Common myeloid progenitor, CD34-positive (primary cell): ENCODE results near the gene CRIP2.

Source experiments
- CTCF ChIA-PET: fragments of 350-600 bp; sonication (Branson Sonifier 250); formaldehyde crosslinking; loops from one replicate; lab custom pipeline; 2021; ENCODE audit warnings: antibody characterized with exemption; lab: Charles Lee
- POLR2A ChIA-PET: fragments of 350-600 bp; sonication (Branson Sonifier 250); formaldehyde crosslinking; loops from one replicate; lab custom pipeline; 2021; ENCODE audit warnings: antibody characterized with exemption; lab: Charles Lee
- DNase-seq, 3 donors: peaks; one replicate each; pipeline versions ENCODE4 v3.0.0 to v3.0.0-alpha.2; 2013
- H3K27ac ChIP-seq, 2 experiments: 1 replicate in 1 of 2; 2 replicates in 1 of 2; pipeline ENCODE4 v1.7.0; 2013; ENCODE audit warnings: inconsistent platforms in 2 of 2, low read length in 2 of 2, mild to moderate bottlenecking in 2 of 2, low read depth in 1 of 2, moderate library complexity in 1 of 2; ENCODE audit not compliant: severe bottlenecking in 2 of 2, insufficient read depth in 1 of 2, poor library complexity in 1 of 2
- H3K27me3 ChIP-seq, 5 experiments: replicated peaks in 2 of 5; 1 replicate in 3 of 5; 2 replicates in 2 of 5; pipeline versions ENCODE4 v1.6.1 to v1.7.0; 2013; ENCODE audit warnings: low read length in 4 of 5, mild to moderate bottlenecking in 2 of 5, moderate library complexity in 2 of 5, inconsistent platforms in 1 of 5; ENCODE audit not compliant: insufficient read depth in 5 of 5, control insufficient read depth in 4 of 5
- H3K36me3 ChIP-seq, 4 experiments: 1 replicate in 2 of 4; 2 replicates in 2 of 4; pipeline versions ENCODE4 v1.6.1 to v1.7.0; 2013; ENCODE audit warnings: low read length in 3 of 4, control low read depth in 1 of 4, mild to moderate bottlenecking in 1 of 4; ENCODE audit not compliant: control insufficient read depth in 4 of 4, insufficient read depth in 4 of 4
- H3K4me1 ChIP-seq, 4 experiments: 1 replicate in 3 of 4; 2 replicates in 1 of 4; pipeline versions ENCODE4 v1.6.1 to v1.7.1; 2013; ENCODE audit warnings: low read length in 3 of 4, mild to moderate bottlenecking in 3 of 4, control low read depth in 1 of 4, inconsistent platforms in 1 of 4, moderate library complexity in 1 of 4; ENCODE audit not compliant: control insufficient read depth in 4 of 4, insufficient read depth in 4 of 4; ENCODE audit errors: control extremely low read depth in 1 of 4
- H3K4me3 ChIP-seq, 7 experiments: 1 replicate in 4 of 7; 2 replicates in 3 of 7; pipeline versions ENCODE4 v1.5.1 to v1.7.0; 2013; ENCODE audit warnings: mild to moderate bottlenecking in 7 of 7, low read length in 6 of 7, moderate library complexity in 6 of 7, inconsistent platforms in 2 of 7, low read depth in 2 of 7, control low read depth in 1 of 7; ENCODE audit not compliant: insufficient read depth in 4 of 7, control insufficient read depth in 1 of 7; ENCODE audit errors: extremely low read depth in 1 of 7
- H3K9me3 ChIP-seq, 5 experiments: 1 replicate in 4 of 5; 2 replicates in 1 of 5; pipeline versions ENCODE4 v1.6.1 to v1.7.1; 2013; ENCODE audit warnings: low read length in 4 of 5, mild to moderate bottlenecking in 2 of 5, inconsistent platforms in 1 of 5, low read depth in 1 of 5, moderate library complexity in 1 of 5; ENCODE audit not compliant: control insufficient read depth in 4 of 5, insufficient read depth in 2 of 5; ENCODE audit errors: control extremely low read depth in 1 of 5
- WGBS: methylation state at CpG from one replicate; pipeline ENCODE4 v1.1.5; 2013; ENCODE audit not compliant: insufficient coverage; 5-methylcytosine and 5-hydroxymethylcytosine counted together

CRIP2 gene

DNA sequence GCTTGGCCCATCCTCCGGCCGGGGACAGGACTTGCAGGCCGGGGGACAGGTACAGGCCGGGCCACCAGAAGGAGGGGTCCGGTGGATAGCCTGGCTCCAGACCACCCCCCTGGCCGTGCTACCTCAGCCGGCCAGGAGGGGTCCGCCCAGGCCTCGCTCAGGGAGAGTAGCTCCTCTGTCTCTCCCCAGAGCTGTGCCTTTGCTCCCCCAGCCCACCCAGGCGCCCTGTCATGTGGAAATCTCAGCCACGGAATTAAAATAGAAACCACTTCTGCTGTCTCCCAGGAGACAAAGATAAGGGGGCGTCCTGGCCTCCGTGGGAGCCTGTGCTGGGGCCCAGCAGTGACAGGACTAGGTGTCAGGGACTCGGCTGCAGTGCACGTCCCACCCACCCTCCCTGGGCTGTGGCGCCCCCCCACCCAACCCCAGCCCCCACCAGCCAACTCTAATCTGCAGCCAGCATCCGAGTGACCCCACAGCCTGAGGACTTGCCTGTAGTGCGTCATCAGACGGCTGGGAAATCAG lies 3.3 kb upstream of the CRIP2 start:
- no peaks in the 10 kb centered on the region for H3K9me3 ChIP-seq
- WGBS = 92% methylated on average over 11 of the region's 19 CpGs
- no peak overlapping the region for H3K4me3 ChIP-seq
- peaks cover 0 to 46% (median 26%) of the 10 kb centered on the region in 4 experiments for H3K36me3 ChIP-seq
- peak in 2 of 3 donors; percentile 40 to 46 for DNase-seq
- H3K27me3 ChIP-seq = peaks cover 0 to 26% (median 10%) of the 10 kb centered on the region in 5 experiments
- CTCF ChIA-PET = interaction anchor here (0.8 to 7.6 kb wide), 9 partner anchors 12 to 100 kb away, joined by 3 to 77 read pairs (median 7); partner anchors contain the start of gene CRIP1
- H3K27ac ChIP-seq = no peak overlapping the region
- POLR2A ChIA-PET = interaction anchor here (1.2 to 1.9 kb wide), 3 partner anchors 10 to 19 kb away, joined by 4 to 7 read pairs (median 5); partner anchors contain the start of gene TEDC1
- peaks cover 0 to 38% (median 26%) of the 10 kb centered on the region in 4 experiments for H3K4me1 ChIP-seq

DNA sequence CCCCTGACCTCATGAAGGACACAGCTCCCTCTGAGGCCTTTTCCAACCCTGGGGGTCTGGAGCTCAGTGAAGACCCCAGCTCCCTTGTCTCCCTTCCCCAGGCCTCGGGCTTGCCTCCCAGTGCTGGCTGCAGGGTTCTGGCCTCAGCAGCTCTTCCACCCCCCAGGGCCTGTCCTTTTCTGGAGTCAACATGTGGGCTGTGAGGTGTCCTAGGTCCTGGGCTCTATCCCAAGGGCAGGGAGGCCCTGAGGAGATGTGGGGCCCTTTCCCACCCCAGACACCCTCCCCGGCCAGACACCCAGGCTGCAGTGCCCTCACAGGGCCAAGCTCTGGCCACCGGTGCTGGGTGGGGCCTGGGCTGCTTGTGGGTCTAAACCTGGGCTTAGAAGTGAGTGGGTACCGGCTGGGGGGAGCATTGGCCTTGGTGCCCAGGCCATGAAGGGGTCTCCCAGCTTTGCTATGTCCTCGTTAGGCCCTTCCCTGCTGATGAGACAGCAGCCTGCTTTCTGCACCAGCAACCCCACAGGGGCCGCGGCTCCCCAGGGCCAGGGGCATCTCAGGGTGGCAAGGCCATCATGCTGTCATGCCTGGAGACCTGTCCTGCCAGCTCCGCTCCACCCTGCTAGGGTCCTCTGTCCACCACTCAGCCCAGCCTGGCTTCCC lies 2.7 kb upstream of the CRIP2 start:
- DNase-seq = no peak
- 91% methylated on average over 8 of the region's 8 CpGs for WGBS
- no peak overlapping the region for H3K27ac ChIP-seq
- ChIA-PET POLR2A (interaction anchor here (1.2 to 1.9 kb wide), 3 partner anchors 10 to 18 kb away, joined by 4 to 7 read pairs (median 5); partner anchors contain the start of gene TEDC1), CTCF (interaction anchor here (0.6 to 7.6 kb wide), 10 partner anchors 12 to 296 kb away, joined by 3 to 77 read pairs (median 4); partner anchors contain the start of gene CRIP1)
- H3K9me3 ChIP-seq = no peaks in the 10 kb centered on the region
- H3K4me1 ChIP-seq = peaks cover 0 to 44% (median 29%) of the 10 kb centered on the region in 4 experiments
- peaks cover 0 to 41% (median 22%) of the 10 kb centered on the region in 4 experiments for H3K36me3 ChIP-seq
- H3K27me3 ChIP-seq = peaks cover 0 to 31% (median 13%) of the 10 kb centered on the region in 5 experiments
- no peak overlapping the region for H3K4me3 ChIP-seq

DNA sequence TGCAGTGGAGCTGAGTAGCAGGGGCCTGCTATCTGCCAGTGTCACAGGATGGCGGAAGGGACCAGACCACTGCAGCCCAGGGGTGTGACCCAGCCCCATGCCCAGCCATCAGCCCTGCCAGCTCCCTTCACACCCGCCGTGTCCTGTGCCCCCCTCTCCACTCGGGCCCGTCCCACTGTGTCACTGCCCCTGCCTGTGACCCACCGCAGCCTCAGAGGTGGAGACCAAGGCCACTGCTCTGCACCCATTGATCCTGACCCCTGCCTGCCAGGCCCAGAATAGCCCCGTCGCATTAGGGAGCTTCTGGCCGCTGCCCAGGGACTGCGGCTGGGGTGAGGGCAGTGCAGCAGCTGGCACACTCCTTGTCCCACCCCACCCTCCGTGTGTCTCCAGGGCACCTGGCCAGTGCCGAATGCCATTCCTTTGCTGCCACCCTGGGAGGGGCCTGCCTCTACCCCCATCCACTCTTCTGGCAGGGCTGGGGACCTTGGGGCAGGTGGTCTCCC lies 2.1 kb upstream of the CRIP2 start:
- 96% methylated on average over 12 of the region's 12 CpGs for WGBS
- Histone ChIP-seq H3K27ac (no peak overlapping the region), H3K4me3 (no peak overlapping the region), H3K9me3 (no peaks in the 10 kb centered on the region), H3K36me3 (peaks cover 0 to 35% (median 19%) of the 10 kb centered on the region in 4 experiments), H3K27me3 (peaks cover 0 to 37% (median 17%) of the 10 kb centered on the region in 5 experiments), H3K4me1 (peaks cover 0 to 50% (median 31%) of the 10 kb centered on the region in 4 experiments)
- DNase-seq = no peak
- CTCF ChIA-PET = interaction anchor here (0.6 to 7.6 kb wide), 9 partner anchors 11 to 296 kb away, joined by 3 to 77 read pairs (median 4); partner anchors contain the start of gene CRIP1
- POLR2A ChIA-PET = interaction anchor here (1.9 kb wide), 1 partner anchor 9 kb away, joined by 7 read pairs; no protein-coding TSS in a partner anchor

DNA sequence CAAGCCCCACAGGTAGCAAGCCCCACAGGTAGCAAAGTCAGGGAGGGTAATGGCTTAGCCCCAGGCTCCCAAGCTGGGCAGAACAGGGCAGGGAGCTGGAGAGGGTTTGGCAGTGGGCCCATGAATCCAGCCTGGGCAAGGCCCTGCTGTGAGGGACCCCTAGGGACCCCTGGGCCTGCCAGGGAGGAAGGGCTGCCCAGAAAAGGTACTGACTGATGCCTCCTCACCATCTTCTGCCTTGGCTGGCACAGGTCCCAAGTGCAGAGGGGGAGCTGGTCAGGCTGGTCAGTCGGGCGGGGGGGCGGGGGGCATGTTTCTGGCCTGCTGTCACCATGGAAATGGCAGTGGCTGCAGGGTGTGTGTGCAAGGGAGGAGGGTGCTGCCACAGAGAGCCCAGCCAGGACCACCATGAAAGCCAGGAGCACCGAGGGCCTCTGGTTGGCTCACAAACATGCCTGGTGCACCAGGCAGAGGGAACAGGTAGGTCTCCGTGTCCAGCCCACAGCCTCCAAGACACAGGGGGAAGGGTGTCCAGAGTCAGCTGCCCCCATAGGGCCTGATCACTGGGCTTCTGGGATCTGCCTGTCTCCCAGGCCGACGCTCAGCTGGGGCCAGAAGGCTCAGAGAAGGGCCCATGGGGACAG lies 1.5 kb upstream of the CRIP2 start:
- POLR2A ChIA-PET = no interaction called here
- CTCF ChIA-PET = interaction anchor here (0.6 to 7.6 kb wide), 6 partner anchors 10 to 56 kb away, joined by 3 to 77 read pairs (median 6); partner anchors contain the start of gene CRIP1
- 36% methylated on average over 1 of the region's 7 CpGs for WGBS
- H3K4me3 ChIP-seq = peak overlapping the region in 4 of 7 experiments; percentile 38 to 78 (median 68)
- no peaks in the 10 kb centered on the region for H3K9me3 ChIP-seq
- peaks cover 0 to 43% (median 17%) of the 10 kb centered on the region in 5 experiments for H3K27me3 ChIP-seq
- H3K4me1 ChIP-seq = peaks cover 0 to 54% (median 33%) of the 10 kb centered on the region in 4 experiments
- H3K36me3 ChIP-seq = peaks cover 0 to 29% (median 15%) of the 10 kb centered on the region in 4 experiments
- DNase-seq = no peak
- H3K27ac ChIP-seq = no peak overlapping the region

DNA sequence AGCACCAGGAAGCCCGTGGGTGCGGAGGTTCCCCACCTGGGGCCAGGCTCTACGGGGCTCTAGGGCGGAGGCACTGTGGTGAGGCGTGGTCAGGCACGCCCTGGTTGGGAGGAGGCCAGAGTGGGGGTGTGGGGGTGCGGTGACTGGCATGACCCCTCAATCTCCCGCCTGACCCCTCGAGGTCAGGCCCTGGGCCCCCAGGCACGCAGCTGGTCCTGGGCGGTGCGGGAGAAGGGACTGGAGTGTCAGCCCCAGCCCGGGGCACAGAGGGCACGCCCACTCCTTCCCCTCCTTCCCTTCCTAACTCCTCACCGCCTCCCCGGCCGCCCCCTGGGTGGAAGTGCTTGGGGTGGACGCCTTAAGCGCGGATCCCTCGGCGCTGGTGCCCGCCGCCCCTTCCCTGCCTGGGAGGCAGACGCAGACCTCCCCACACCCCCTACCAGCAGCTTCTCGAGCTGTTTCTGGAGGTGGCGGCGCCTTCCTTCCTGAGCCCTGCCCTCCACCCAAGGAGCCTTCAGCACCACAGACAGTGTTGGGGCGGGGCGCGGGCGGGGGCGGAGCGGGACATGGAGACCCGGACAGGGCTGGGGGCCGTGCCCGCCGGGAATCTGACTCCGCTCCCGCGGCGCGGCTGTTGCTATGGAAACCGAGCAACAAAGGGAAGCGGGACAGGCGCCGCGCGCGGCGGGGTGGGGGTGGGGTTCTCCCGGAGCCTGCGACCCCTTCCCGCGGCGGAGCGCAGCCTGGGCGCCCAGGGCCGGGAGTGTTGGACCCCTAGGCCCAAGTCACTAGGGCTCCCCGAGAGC lies 741 bp upstream of the CRIP2 start:
- Histone ChIP-seq H3K27me3 (peaks cover 0 to 49% (median 17%) of the 10 kb centered on the region in 5 experiments), H3K36me3 (peaks cover 0 to 22% (median 11%) of the 10 kb centered on the region in 4 experiments), H3K4me3 (peak overlapping the region; percentile 32 to 78 (median 60)), H3K4me1 (peaks cover 0 to 56% (median 34%) of the 10 kb centered on the region in 4 experiments), H3K9me3 (no peaks in the 10 kb centered on the region), H3K27ac (peak overlapping the region in 1 of 2 experiments; percentile 43)
- peak; percentile 69 to 90 (median 77) for DNase-seq
- CTCF ChIA-PET = interaction anchor here (1.3 to 7.6 kb wide), 3 partner anchors 10 to 17 kb away, joined by 6 to 77 read pairs (median 11); partner anchors contain the start of gene CRIP1
- POLR2A ChIA-PET = interaction anchor here (0.7 kb wide), 1 partner anchor 10 kb away, joined by 3 read pairs; no protein-coding TSS in a partner anchor
- WGBS = 1% methylated on average over 24 of the region's 60 CpGs
